ENCODE results near the gene NCBP2L.

NCBP2L gene

GRCh38 chrX:107747596-107748161 is 29.9 kb upstream of the NCBP2L start:
- H3K4me3 ChIP-seq (ENCODE audit: low read depth, low read length) = no peak overlapping the region
- H3K4me1 ChIP-seq (ENCODE audit: control insufficient read depth, insufficient read depth, low read length) = peaks cover 12% of the 10 kb centered on the region
- ChIA-PET CTCF (interaction anchor here (0.6 to 1.8 kb wide), 5 partner anchors 16 to 873 kb away, joined by 3 to 13 read pairs (median 3); partner anchors contain the start of gene NCBP2L), POLR2A (no interaction called here)
- H3K27ac ChIP-seq (ENCODE audit: extremely low read depth, low read depth, low read length) = peak overlapping the region; percentile 29; the same call in 1 of the 2 replicates
- no peaks in the 10 kb centered on the region for H3K36me3 ChIP-seq (ENCODE audit: control insufficient read depth in 2 of 2, insufficient read depth in 1 of 2, low read length in 2 of 2)
- H3K9me3 ChIP-seq (ENCODE audit: control insufficient read depth, insufficient read depth, low read depth, low read length) = no peaks in the 10 kb centered on the region
- no peak for TF ChIP-seq PRDM1 (tag by site-specific recombination; IDR thresholded peaks at IDR 0.05)
- TF ChIP-seq, protein P1, sequence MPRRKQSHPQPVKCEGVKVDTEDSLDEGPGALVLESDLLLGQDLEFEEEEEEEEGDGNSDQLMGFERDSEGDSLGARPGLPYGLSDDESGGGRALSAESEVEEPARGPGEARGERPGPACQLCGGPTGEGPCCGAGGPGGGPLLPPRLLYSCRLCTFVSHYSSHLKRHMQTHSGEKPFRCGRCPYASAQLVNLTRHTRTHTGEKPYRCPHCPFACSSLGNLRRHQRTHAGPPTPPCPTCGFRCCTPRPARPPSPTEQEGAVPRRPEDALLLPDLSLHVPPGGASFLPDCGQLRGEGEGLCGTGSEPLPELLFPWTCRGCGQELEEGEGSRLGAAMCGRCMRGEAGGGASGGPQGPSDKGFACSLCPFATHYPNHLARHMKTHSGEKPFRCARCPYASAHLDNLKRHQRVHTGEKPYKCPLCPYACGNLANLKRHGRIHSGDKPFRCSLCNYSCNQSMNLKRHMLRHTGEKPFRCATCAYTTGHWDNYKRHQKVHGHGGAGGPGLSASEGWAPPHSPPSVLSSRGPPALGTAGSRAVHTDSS (tag by site-specific recombination; IDR thresholded peaks at IDR 0.05) = no peak
- peak; percentile 83 for TF ChIP-seq KLF17 (tag by site-specific recombination; IDR thresholded peaks at IDR 0.05)
- peak; percentile 86 for TF ChIP-seq KLF10 (tag by site-specific recombination; IDR thresholded peaks at IDR 0.05)
- TF ChIP-seq, protein P2, sequence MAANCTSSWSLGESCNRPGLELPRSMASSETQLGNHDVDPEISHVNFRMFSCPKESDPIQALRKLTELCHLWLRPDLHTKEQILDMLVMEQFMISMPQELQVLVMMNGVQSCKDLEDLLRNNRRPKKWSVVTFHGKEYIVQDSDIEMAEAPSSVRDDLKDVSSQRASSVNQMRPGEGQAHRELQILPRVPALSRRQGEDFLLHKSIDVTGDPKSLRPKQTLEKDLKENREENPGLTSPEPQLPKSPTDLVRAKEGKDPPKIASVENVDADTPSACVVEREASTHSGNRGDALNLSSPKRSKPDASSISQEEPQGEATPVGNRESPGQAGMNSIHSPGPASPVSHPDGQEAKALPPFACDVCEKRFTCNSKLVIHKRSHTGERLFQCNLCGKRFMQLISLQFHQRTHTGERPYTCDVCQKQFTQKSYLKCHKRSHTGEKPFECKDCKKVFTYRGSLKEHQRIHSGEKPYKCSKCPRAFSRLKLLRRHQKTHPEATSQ (tag by site-specific recombination; IDR thresholded peaks at IDR 0.05) = no peak
- TF ChIP-seq, protein P3, sequence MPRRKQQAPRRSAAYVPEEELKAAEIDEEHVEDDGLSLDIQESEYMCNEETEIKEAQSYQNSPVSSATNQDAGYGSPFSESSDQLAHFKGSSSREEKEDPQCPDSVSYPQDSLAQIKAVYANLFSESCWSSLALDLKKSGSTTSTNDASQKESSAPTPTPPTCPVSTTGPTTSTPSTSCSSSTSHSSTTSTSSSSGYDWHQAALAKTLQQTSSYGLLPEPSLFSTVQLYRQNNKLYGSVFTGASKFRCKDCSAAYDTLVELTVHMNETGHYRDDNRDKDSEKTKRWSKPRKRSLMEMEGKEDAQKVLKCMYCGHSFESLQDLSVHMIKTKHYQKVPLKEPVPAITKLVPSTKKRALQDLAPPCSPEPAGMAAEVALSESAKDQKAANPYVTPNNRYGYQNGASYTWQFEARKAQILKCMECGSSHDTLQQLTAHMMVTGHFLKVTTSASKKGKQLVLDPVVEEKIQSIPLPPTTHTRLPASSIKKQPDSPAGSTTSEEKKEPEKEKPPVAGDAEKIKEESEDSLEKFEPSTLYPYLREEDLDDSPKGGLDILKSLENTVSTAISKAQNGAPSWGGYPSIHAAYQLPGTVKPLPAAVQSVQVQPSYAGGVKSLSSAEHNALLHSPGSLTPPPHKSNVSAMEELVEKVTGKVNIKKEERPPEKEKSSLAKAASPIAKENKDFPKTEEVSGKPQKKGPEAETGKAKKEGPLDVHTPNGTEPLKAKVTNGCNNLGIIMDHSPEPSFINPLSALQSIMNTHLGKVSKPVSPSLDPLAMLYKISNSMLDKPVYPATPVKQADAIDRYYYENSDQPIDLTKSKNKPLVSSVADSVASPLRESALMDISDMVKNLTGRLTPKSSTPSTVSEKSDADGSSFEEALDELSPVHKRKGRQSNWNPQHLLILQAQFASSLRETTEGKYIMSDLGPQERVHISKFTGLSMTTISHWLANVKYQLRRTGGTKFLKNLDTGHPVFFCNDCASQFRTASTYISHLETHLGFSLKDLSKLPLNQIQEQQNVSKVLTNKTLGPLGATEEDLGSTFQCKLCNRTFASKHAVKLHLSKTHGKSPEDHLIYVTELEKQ (tag by site-specific recombination; IDR thresholded peaks at IDR 0.05; ENCODE audit: borderline replicate concordance) = peak; percentile 71
- no peak for TF ChIP-seq ZNF214 (tag by site-specific recombination; IDR thresholded peaks at IDR 0.05; ENCODE audit: borderline replicate concordance)
- no peak for TF ChIP-seq HOXC10 (CRISPR knock-in tag; IDR thresholded peaks at IDR 0.05)
- TF ChIP-seq, protein P4, sequence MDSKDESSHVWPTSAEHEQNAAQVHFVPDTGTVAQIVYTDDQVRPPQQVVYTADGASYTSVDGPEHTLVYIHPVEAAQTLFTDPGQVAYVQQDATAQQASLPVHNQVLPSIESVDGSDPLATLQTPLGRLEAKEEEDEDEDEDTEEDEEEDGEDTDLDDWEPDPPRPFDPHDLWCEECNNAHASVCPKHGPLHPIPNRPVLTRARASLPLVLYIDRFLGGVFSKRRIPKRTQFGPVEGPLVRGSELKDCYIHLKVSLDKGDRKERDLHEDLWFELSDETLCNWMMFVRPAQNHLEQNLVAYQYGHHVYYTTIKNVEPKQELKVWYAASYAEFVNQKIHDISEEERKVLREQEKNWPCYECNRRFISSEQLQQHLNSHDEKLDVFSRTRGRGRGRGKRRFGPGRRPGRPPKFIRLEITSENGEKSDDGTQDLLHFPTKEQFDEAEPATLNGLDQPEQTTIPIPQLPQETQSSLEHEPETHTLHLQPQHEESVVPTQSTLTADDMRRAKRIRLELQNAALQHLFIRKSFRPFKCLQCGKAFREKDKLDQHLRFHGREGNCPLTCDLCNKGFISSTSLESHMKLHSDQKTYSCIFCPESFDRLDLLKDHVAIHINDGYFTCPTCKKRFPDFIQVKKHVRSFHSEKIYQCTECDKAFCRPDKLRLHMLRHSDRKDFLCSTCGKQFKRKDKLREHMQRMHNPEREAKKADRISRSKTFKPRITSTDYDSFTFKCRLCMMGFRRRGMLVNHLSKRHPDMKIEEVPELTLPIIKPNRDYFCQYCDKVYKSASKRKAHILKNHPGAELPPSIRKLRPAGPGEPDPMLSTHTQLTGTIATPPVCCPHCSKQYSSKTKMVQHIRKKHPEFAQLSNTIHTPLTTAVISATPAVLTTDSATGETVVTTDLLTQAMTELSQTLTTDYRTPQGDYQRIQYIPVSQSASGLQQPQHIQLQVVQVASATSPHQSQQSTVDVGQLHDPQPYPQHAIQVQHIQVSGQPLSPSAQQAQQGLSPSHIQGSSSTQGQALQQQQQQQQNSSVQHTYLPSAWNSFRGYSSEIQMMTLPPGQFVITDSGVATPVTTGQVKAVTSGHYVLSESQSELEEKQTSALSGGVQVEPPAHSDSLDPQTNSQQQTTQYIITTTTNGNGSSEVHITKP (tag by site-specific recombination; IDR thresholded peaks at IDR 0.05) = peak; percentile 46; the same call in 1 of the 2 replicates
- TF ChIP-seq RBAK (tag by site-specific recombination; IDR thresholded peaks at IDR 0.05) = no peak
- no peak for TF ChIP-seq PRDM2 (tag by site-specific recombination; IDR thresholded peaks at IDR 0.05; ENCODE audit: borderline replicate concordance)
- TF ChIP-seq REST (tag by site-specific recombination; IDR thresholded peaks at IDR 0.05) = no peak
- TF ChIP-seq ZNF664 (tag by site-specific recombination; IDR thresholded peaks at IDR 0.05) = no peak
- no peak for TF ChIP-seq YY2 (tag by site-specific recombination; IDR thresholded peaks at IDR 0.05)
- no peak for TF ChIP-seq ZNF514 (tag by site-specific recombination; IDR thresholded peaks at IDR 0.05)
